Mesendoderm (in vitro differentiated cells): ENCODE results near the gene FMNL2.

Experiments
- DNase-seq: peaks from one replicate; pipeline ENCODE4 v3.0.0; 2013
- H2AK5ac ChIP-seq: 2 replicates; pipeline ENCODE4 v1.6.1; 2013; ENCODE audit warnings: low read length, inconsistent platforms
- H2BK120ac ChIP-seq: 2 replicates; pipeline ENCODE4 v1.6.1; 2013; ENCODE audit warnings: low read depth, mild to moderate bottlenecking, low read length, moderate library complexity, mixed read lengths
- H2BK15ac ChIP-seq: replicated peaks from 2 replicates; pipeline ENCODE4 v1.6.1; 2013; ENCODE audit warnings: low read depth, mild to moderate bottlenecking, moderate library complexity
- H2BK5ac ChIP-seq: 2 replicates; pipeline ENCODE4 v1.6.1; 2013; ENCODE audit warnings: low read length, inconsistent platforms
- H3K18ac ChIP-seq: 2 replicates; pipeline ENCODE4 v1.6.1; 2013; ENCODE audit warnings: mild to moderate bottlenecking, low read length, mixed read lengths
- H3K23ac ChIP-seq: one replicate; pipeline ENCODE4 v1.6.1; 2013; ENCODE audit warnings: low read length
- H3K27ac ChIP-seq: 2 replicates; pipeline ENCODE4 v1.5.1; 2013; ENCODE audit warnings: low read depth, mild to moderate bottlenecking, inconsistent platforms, low read length, moderate library complexity
- H3K27me3 ChIP-seq: 2 replicates; pipeline ENCODE4 v1.6.1; 2013; ENCODE audit warnings: low read length, control low read depth, mild to moderate bottlenecking, inconsistent platforms; ENCODE audit not compliant: insufficient read depth, poor library complexity
- H3K36me3 ChIP-seq: 2 replicates; pipeline ENCODE4 v1.6.1; 2013; ENCODE audit warnings: low read length, inconsistent platforms; ENCODE audit not compliant: control insufficient read depth, insufficient read depth
- H3K4ac ChIP-seq: one replicate; pipeline ENCODE4 v1.6.1; 2013; ENCODE audit warnings: low read depth, mild to moderate bottlenecking, low read length, moderate library complexity
- H3K4me1 ChIP-seq: 2 replicates; pipeline ENCODE4 v1.6.1; 2013; ENCODE audit warnings: low read depth, low read length, inconsistent platforms; ENCODE audit not compliant: control insufficient read depth
- H3K4me2 ChIP-seq: 2 replicates; pipeline ENCODE4 v1.6.1; 2013; ENCODE audit warnings: low read length
- H3K4me3 ChIP-seq: 2 replicates; pipeline ENCODE4 v1.5.1; 2013; ENCODE audit warnings: mild to moderate bottlenecking, low read length
- H3K56ac ChIP-seq: one replicate; pipeline ENCODE4 v1.6.1; 2013; ENCODE audit warnings: low read length
- H3K79me1 ChIP-seq: 2 replicates; pipeline ENCODE4 v1.6.1; 2013; ENCODE audit warnings: low read length, inconsistent platforms
- H3K79me2 ChIP-seq: 2 replicates; pipeline ENCODE4 v1.6.1; 2013; ENCODE audit warnings: mild to moderate bottlenecking, low read length; ENCODE audit not compliant: control insufficient read depth, insufficient read depth
- H3K9ac ChIP-seq: 2 replicates; pipeline ENCODE4 v1.6.1; 2013; ENCODE audit warnings: low read length, inconsistent platforms
- H4K5ac ChIP-seq: one replicate; pipeline ENCODE4 v1.6.1; 2013; ENCODE audit warnings: low read length
- H4K8ac ChIP-seq: one replicate; pipeline ENCODE4 v1.6.1; 2013; ENCODE audit warnings: low read depth, mild to moderate bottlenecking, control low read depth, low read length, moderate library complexity
- WGBS: extraction: QIAGEN DNeasy Blood & Tissue Kit; methylation state at CpG from one replicate; pipeline ENCODE4 v1.1.7; 2013; ENCODE audit warnings: low lambda C conversion rate, missing lambda C conversion rate; ENCODE audit not compliant: insufficient coverage; ENCODE audit errors: extremely low coverage; 5-methylcytosine and 5-hydroxymethylcytosine counted together

The FMNL2 gene

GRCh38 chr2:152335726-152336118 is 748 bp downstream of the FMNL2 start:
- Histone ChIP-seq H3K9ac (peak overlapping the region; percentile 95), H3K56ac (peak overlapping the region; percentile 96), H3K4ac (peak overlapping the region; percentile 63), H3K79me1 (peaks cover 12% of the 10 kb centered on the region), H3K4me3 (peak overlapping the region; percentile 52), H3K36me3 (no peaks in the 10 kb centered on the region), H2BK15ac (no peak overlapping the region), H2AK5ac (no peak overlapping the region), H4K5ac (no peak overlapping the region), H3K18ac (peak overlapping the region; percentile 75), H3K4me1 (no peaks in the 10 kb centered on the region), H4K8ac (no peak overlapping the region), H3K4me2 (peak overlapping the region; percentile 52), H3K79me2 (peaks cover 38% of the 10 kb centered on the region), H2BK120ac (no peak overlapping the region), H3K27ac (peak overlapping the region; percentile 85), H2BK5ac (no peak overlapping the region), H3K27me3 (no peaks in the 10 kb centered on the region), H3K23ac (peak overlapping the region; percentile 18)
- no peak for DNase-seq
- WGBS: no CpG with 5 or more reads among the region's 35 CpGs

DNA sequence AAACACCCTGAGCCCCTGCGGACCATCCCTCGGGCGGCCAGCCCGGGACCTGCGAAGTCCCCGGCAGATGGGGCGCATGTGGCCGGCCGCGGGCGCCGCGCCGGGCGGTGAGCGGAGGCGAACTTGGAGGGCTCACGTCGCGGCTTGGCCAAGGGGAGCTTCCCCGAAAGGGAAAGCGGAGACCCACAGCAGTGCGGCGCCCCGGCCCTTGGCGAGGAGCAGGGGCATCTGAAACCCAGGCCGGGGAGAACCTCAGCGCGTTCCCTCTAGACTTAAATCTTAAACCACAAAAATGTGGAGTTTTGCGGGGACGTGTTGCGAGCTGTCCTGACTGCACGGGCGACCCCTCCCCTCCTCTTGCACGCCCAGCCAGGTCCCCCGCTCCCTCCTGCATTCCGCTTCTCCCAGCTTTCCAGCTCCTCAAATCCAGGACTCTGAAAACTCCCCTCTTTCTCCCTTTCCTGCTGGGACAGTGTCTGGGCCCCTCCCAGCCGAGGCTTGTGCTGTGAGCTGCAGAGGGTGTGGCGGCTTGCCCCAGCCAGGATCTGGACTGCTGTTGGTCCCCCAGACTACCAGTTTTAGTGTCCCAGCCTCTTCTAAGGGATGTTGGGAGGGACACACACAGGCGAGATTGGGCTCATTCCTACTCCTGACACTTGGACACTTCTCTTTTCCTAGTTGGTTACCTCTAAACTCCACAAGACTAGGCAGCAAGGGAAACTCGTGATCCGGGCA is 1.3 kb downstream of the FMNL2 start:
- H3K79me2 ChIP-seq: peaks cover 41% of the 10 kb centered on the region
- H2AK5ac ChIP-seq: no peak overlapping the region
- no peaks in the 10 kb centered on the region for H3K27me3 ChIP-seq
- peak; percentile 72 for DNase-seq
- no peak overlapping the region for H3K27ac ChIP-seq
- peaks cover 13% of the 10 kb centered on the region for H3K79me1 ChIP-seq
- no peak overlapping the region for H2BK120ac ChIP-seq
- H3K36me3 ChIP-seq: no peaks in the 10 kb centered on the region
- H3K4me3 ChIP-seq: peak overlapping the region; percentile 52
- peak overlapping the region; percentile 11 for H3K23ac ChIP-seq
- no peak overlapping the region for H4K8ac ChIP-seq
- WGBS: no CpG with 5 or more reads among the region's 42 CpGs
- H3K4me2 ChIP-seq: peak overlapping the region; percentile 71
- H3K4ac ChIP-seq: no peak overlapping the region
- H4K5ac ChIP-seq: no peak overlapping the region
- peak overlapping the region; percentile 75 for H3K18ac ChIP-seq
- no peak overlapping the region for H2BK15ac ChIP-seq
- H3K56ac ChIP-seq: peak overlapping the region; percentile 96
- no peaks in the 10 kb centered on the region for H3K4me1 ChIP-seq
- no peak overlapping the region for H2BK5ac ChIP-seq
- H3K9ac ChIP-seq: peak overlapping the region; percentile 95

DNA sequence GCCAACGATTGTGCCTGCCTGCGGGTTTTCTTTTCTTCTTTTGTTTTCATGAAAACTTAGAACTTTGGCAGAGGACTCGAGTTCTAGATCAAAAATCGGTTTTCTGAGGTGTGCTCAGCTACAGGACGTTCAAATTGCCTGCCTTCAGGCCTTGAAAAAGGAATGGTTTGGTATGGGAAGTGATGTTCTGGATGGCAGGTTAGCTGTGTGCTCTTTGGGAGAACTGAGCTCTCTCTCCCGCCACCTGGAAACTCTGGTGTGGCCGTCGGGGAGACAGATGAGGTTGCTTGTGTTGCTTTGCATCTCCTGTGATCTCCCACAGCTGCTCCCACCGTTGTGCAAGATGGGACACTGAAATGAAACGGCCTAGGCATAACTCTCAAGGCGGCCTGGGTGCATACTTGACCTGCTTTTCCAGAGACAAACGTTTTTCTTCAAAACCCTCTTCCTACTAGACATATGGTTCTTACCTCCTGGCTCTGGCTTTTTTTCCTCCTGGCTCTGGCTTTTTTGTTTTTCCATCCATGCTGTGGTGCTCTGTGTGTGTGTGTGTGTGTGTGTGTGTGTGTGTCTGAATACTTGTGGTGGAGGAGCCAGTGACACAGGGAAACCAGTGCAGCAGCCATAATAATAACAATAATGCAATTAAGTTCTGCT is 2.0 kb downstream of the FMNL2 start:
- H3K79me2 ChIP-seq: peaks cover 46% of the 10 kb centered on the region
- H3K18ac ChIP-seq: no peak overlapping the region
- H2AK5ac ChIP-seq: no peak overlapping the region
- WGBS: no CpG with 5 or more reads among the region's 12 CpGs
- H3K79me1 ChIP-seq: peaks cover 18% of the 10 kb centered on the region
- H3K4me2 ChIP-seq: peak overlapping the region; percentile 71
- no peaks in the 10 kb centered on the region for H3K27me3 ChIP-seq
- no peaks in the 10 kb centered on the region for H3K36me3 ChIP-seq
- no peak overlapping the region for H4K5ac ChIP-seq
- no peak overlapping the region for H3K4ac ChIP-seq
- H4K8ac ChIP-seq: no peak overlapping the region
- H3K23ac ChIP-seq: no peak overlapping the region
- peak; percentile 55 for DNase-seq
- no peak overlapping the region for H2BK120ac ChIP-seq
- peak overlapping the region; percentile 95 for H3K9ac ChIP-seq
- H3K4me3 ChIP-seq: peak overlapping the region; percentile 52
- H3K27ac ChIP-seq: no peak overlapping the region
- no peaks in the 10 kb centered on the region for H3K4me1 ChIP-seq
- no peak overlapping the region for H2BK5ac ChIP-seq
- no peak overlapping the region for H2BK15ac ChIP-seq
- H3K56ac ChIP-seq: peak overlapping the region; percentile 96

DNA sequence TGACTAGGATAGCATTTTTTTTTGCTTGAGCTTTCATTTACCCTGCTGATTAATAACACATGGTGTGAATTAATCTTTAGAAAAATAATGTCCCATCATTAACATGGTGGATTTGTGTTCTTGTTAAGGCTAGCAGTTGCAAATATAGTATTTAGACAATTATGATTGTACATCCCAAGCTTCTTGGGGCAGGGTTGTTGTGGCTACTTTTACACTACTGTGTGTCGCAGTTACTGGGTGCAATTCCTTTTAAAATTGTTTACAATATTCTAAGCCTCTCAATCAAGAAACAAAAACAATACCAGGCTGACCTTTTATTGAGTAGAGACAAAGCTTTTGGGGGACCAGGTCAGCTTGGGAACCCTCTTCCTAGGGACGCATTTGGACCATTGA is 2.5 kb downstream of the FMNL2 start:
- no peaks in the 10 kb centered on the region for H3K27me3 ChIP-seq
- H3K9ac ChIP-seq: peak overlapping the region; percentile 95
- no peak overlapping the region for H3K4ac ChIP-seq
- no peak overlapping the region for H4K5ac ChIP-seq
- H2BK15ac ChIP-seq: no peak overlapping the region
- no peak overlapping the region for H3K18ac ChIP-seq
- no peak overlapping the region for H3K4me3 ChIP-seq
- DNase-seq: no peak
- no CpG with 5 or more reads among the region's 2 CpGs for WGBS
- H3K36me3 ChIP-seq: no peaks in the 10 kb centered on the region
- H3K79me2 ChIP-seq: peaks cover 51% of the 10 kb centered on the region
- H3K4me2 ChIP-seq: no peak overlapping the region
- H3K79me1 ChIP-seq: peaks cover 21% of the 10 kb centered on the region
- H3K27ac ChIP-seq: no peak overlapping the region
- H2BK120ac ChIP-seq: no peak overlapping the region
- no peak overlapping the region for H2AK5ac ChIP-seq
- no peak overlapping the region for H4K8ac ChIP-seq
- H2BK5ac ChIP-seq: no peak overlapping the region
- peak overlapping the region; percentile 56 for H3K56ac ChIP-seq
- H3K23ac ChIP-seq: no peak overlapping the region
- H3K4me1 ChIP-seq: no peaks in the 10 kb centered on the region

- no peaks in the 10 kb centered on the region for H3K4me1 ChIP-seq
- H3K4me2 ChIP-seq: no peak overlapping the region
- H3K56ac ChIP-seq: no peak overlapping the region
- peaks cover 23% of the 10 kb centered on the region for H3K79me1 ChIP-seq
- H3K23ac ChIP-seq: no peak overlapping the region
- no CpG with 5 or more reads among the region's 2 CpGs for WGBS
- H4K8ac ChIP-seq: no peak overlapping the region
- no peak overlapping the region for H2BK5ac ChIP-seq
- H4K5ac ChIP-seq: no peak overlapping the region
- H3K9ac ChIP-seq: no peak overlapping the region
- no peak overlapping the region for H2AK5ac ChIP-seq
- peaks cover 56% of the 10 kb centered on the region for H3K79me2 ChIP-seq
- H3K4me3 ChIP-seq: no peak overlapping the region
- H3K4ac ChIP-seq: no peak overlapping the region
- H2BK120ac ChIP-seq: no peak overlapping the region
- H3K27ac ChIP-seq: no peak overlapping the region
- H3K27me3 ChIP-seq: no peaks in the 10 kb centered on the region
- H2BK15ac ChIP-seq: no peak overlapping the region
- H3K36me3 ChIP-seq: no peaks in the 10 kb centered on the region
- DNase-seq: no peak
- H3K18ac ChIP-seq: no peak overlapping the region
Observed at GRCh38 chr2:152339556-152340286, 4.7 kb downstream of the FMNL2 start.
